ENCODE measurements around the gene ASIC2. TPM values are rescaled to one million over a fixed set of nuclear protein-coding genes. Genes with fewer than 3 reads are reported as not detected.

The ASIC2 gene
- total and polyA plus RNA-seq, 4 donors: 0.10 to 0.18 TPM; not detected in 2

DNA sequence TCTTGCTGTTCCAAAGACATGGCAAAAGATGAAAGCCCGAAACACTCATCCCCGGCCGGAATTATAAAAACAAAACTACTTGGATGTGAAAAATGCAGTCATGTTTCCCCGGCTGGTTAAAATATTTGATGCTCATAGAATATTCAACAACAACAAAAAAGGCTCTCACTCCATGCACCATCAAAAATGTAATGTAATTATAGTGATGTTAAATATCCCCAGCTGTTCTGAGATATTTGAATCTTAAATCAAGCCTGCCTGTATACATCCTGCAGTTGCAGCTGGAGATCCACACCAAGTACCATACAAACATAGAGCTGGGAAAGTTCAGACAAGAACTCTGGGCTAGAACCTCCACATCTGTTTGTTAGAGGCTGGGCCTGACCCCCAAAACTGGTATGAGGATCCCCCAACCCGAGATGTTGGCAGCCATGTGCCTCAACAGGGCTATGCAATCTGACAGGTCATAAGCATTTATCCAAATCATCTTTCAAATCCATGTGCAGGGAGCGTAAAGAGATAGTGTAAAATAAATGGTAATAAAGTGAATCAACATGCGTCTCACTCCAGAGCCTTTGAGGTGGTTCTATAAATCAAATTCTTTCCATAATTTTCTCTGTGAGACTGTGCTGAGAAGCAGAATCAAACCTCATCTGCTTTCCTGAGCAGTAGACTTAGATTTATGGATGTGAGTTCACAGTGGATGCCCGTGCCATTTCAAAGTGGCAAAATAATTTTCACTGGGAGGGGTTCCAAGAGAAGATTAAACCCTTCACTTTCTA is 12.7 kb downstream of the ASIC2 start:
- DNase-seq: no peak
- no peak overlapping the region for H3K4me3 ChIP-seq (ENCODE audit: low read length in 2 of 2)
- no peak for ATAC-seq (ENCODE audit: low FRiP score)
- 73 to 74% methylated on average over 8 of the region's 8 CpGs for WGBS, 2 donors
- H3K4me1 ChIP-seq (ENCODE audit: control insufficient read depth in 1 of 2, insufficient read depth in 2 of 2, low read length in 2 of 2): peaks cover 0 to 6% of the 10 kb centered on the region in 2 donors
- H3K36me3 ChIP-seq (ENCODE audit: control insufficient read depth in 1 of 2, insufficient read depth in 2 of 2, low read length in 1 of 2): no peaks in the 10 kb centered on the region
- H3K27me3 ChIP-seq (ENCODE audit: control insufficient read depth in 1 of 2, insufficient read depth in 2 of 2, low read length in 1 of 2): no peaks in the 10 kb centered on the region
- no peak overlapping the region for H3K27ac ChIP-seq (ENCODE audit: low read depth in 1 of 2, low read length in 2 of 2)
- intact Hi-C loops (cut with DNase I): loop anchor here in 1 of 2 donors (10.0 kb wide), 2 partner anchors 106 to 226 kb away; no protein-coding TSS in a partner anchor
- H3K9me3 ChIP-seq (ENCODE audit: control insufficient read depth, low read length): no peaks in the 10 kb centered on the region

DNA sequence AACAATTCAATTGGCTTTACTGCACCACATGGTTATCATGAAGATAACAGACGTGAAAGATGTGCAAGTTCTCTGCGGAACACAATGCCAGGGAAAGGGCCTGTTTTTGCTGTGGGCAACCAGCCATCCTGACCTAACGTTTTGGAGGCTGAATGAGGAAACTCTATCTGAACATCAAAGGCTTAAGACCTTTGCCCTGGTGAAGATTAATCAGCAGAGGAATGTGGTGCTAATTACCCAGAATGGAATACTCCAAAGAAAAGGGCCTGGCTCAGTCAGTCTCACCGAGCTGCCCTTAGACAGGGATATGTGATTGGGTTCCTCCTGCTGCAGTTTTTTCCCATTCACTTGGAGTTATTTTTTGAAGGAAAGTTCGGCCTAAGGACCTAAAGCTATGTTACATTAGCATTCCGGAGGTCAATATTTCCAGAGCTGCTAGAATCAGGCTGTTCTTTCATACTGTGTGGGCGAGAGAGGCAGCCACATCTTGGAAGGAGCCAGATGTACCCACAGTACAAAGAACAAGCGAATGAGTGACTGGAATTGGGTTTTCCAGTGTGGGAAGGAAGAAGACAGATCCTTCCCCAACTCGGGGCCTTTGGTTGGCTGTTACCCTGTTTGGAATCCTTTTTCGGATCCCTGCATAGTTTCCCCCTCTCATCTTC is 15.5 kb downstream of the ASIC2 start:
- DNase-seq (no peak), ATAC-seq (ENCODE audit: low FRiP score) (no peak)
- H3K9me3 ChIP-seq (ENCODE audit: control insufficient read depth, low read length): no peaks in the 10 kb centered on the region
- H3K36me3 ChIP-seq (ENCODE audit: control insufficient read depth in 1 of 2, insufficient read depth in 2 of 2, low read length in 1 of 2): no peaks in the 10 kb centered on the region
- intact Hi-C loops (cut with DNase I): no loop called here
- H3K27me3 ChIP-seq (ENCODE audit: control insufficient read depth in 1 of 2, insufficient read depth in 2 of 2, low read length in 1 of 2): no peaks in the 10 kb centered on the region
- no peaks in the 10 kb centered on the region for H3K4me1 ChIP-seq (ENCODE audit: control insufficient read depth in 1 of 2, insufficient read depth in 2 of 2, low read length in 2 of 2)
- no peak overlapping the region for H3K27ac ChIP-seq (ENCODE audit: low read depth in 1 of 2, low read length in 2 of 2)
- H3K4me3 ChIP-seq (ENCODE audit: low read length in 2 of 2): no peak overlapping the region
- WGBS, 2 donors: 47 to 59% methylated on average over 10 of the region's 10 CpGs

DNA sequence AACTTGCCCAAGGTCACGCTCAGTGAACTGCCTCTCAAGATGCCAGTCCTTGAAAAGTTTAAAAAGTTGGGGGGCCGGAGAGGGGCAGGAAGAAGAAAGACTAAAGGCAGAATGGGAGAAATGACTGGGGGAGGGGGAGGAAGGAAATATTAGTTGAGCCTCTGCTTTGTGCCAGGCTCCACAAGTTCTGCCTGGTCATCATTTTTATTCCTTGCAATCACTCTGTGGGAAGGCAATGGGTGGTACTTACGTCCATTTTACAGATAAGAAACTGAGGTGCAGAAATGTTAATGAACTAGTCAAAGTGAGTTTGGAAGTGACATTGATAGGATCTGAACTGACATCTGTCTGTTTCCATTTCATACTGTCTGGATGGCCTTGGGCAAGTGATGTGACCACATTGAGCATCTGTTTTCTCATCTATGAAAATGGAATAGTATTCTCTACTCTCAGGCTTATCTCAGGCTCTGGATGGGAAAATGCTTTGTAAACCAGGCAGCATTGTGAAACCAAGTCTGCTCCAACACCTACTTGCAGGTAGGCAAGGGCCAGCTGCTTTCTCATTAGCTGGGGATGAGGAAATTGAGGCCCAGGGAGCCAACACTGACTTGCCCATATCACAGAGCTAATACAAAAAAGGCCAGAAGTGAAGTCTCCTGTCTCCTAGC is 19.2 kb downstream of the ASIC2 start:
- no peak overlapping the region for H3K4me3 ChIP-seq (ENCODE audit: low read length in 2 of 2)
- H3K27ac ChIP-seq (ENCODE audit: low read depth in 1 of 2, low read length in 2 of 2): no peak overlapping the region
- ATAC-seq (ENCODE audit: low FRiP score): no peak
- intact Hi-C loops (cut with DNase I): no loop called here
- H3K4me1 ChIP-seq (ENCODE audit: control insufficient read depth in 1 of 2, insufficient read depth in 2 of 2, low read length in 2 of 2): no peaks in the 10 kb centered on the region
- no peaks in the 10 kb centered on the region for H3K36me3 ChIP-seq (ENCODE audit: control insufficient read depth in 1 of 2, insufficient read depth in 2 of 2, low read length in 1 of 2)
- peaks cover 0 to 1% of the 10 kb centered on the region in 2 donors for H3K27me3 ChIP-seq (ENCODE audit: control insufficient read depth in 1 of 2, insufficient read depth in 2 of 2, low read length in 1 of 2)
- WGBS, 2 donors: 61 to 70% methylated on average over 3 of the region's 3 CpGs
- H3K9me3 ChIP-seq (ENCODE audit: control insufficient read depth, low read length): no peaks in the 10 kb centered on the region
- no peak for DNase-seq

DNA sequence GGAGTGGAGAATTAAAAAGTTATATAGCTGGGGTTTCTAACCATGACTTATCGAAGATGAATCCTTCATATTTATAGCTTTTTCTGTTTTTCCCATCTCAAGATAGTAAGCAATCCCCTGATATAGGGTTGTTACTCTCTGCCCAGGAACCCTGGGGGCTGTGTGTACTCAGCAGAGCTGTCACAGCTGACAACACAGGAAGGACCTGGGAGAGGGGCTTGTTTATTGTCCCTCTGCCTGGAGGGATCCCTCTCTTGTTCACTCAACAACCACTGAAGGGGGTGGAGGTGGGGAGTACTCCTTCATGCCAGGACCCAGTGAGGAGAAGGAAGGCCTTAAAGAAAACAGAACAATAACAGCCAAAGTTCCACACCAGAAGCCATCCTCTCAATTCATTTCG is 19.8 kb downstream of the ASIC2 start:
- intact Hi-C loops (cut with DNase I): no loop called here
- H3K9me3 ChIP-seq (ENCODE audit: control insufficient read depth, low read length): peaks cover 1% of the 10 kb centered on the region
- no peak overlapping the region for H3K4me3 ChIP-seq (ENCODE audit: low read length in 2 of 2)
- H3K4me1 ChIP-seq (ENCODE audit: control insufficient read depth in 1 of 2, insufficient read depth in 2 of 2, low read length in 2 of 2): no peaks in the 10 kb centered on the region
- H3K36me3 ChIP-seq (ENCODE audit: control insufficient read depth in 1 of 2, insufficient read depth in 2 of 2, low read length in 1 of 2): no peaks in the 10 kb centered on the region
- H3K27ac ChIP-seq (ENCODE audit: low read depth in 1 of 2, low read length in 2 of 2): no peak overlapping the region
- ATAC-seq (ENCODE audit: low FRiP score) (no peak), DNase-seq (no peak)
- peaks cover 0 to 1% of the 10 kb centered on the region in 2 donors for H3K27me3 ChIP-seq (ENCODE audit: control insufficient read depth in 1 of 2, insufficient read depth in 2 of 2, low read length in 1 of 2)
- WGBS, 2 donors: 71 to 76% methylated on average over 2 of the region's 2 CpGs

DNA sequence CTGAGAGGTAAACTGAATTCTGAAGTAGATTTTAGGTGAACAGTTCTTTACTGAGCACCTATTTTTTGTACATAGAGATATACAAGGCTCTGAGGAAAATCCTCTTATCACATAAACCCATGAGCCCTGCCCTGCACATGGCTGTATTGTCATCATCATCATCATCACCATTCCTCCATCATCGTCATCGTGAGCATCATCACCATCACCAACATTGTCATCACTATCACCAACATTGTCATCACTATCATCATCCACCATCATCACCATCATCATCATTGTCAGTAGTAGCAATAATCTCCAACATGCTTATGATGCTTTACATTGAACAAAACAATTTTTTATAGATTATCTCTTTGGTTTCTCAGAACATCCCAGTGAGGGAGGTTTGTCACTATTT is 20.7 kb downstream of the ASIC2 start:
- H3K36me3 ChIP-seq (ENCODE audit: control insufficient read depth in 1 of 2, insufficient read depth in 2 of 2, low read length in 1 of 2): no peaks in the 10 kb centered on the region
- no peak for DNase-seq
- no peak overlapping the region for H3K27ac ChIP-seq (ENCODE audit: low read depth in 1 of 2, low read length in 2 of 2)
- H3K4me1 ChIP-seq (ENCODE audit: control insufficient read depth in 1 of 2, insufficient read depth in 2 of 2, low read length in 2 of 2): no peaks in the 10 kb centered on the region
- H3K4me3 ChIP-seq (ENCODE audit: low read length in 2 of 2): no peak overlapping the region
- WGBS, 2 donors: 94 to 95% methylated on average over 2 of the region's 2 CpGs
- intact Hi-C loops (cut with DNase I): no loop called here
- no peak for ATAC-seq (ENCODE audit: low FRiP score)
- peaks cover 0 to 3% of the 10 kb centered on the region in 2 donors for H3K27me3 ChIP-seq (ENCODE audit: control insufficient read depth in 1 of 2, insufficient read depth in 2 of 2, low read length in 1 of 2)
- H3K9me3 ChIP-seq (ENCODE audit: control insufficient read depth, low read length): peaks cover 3% of the 10 kb centered on the region

DNA sequence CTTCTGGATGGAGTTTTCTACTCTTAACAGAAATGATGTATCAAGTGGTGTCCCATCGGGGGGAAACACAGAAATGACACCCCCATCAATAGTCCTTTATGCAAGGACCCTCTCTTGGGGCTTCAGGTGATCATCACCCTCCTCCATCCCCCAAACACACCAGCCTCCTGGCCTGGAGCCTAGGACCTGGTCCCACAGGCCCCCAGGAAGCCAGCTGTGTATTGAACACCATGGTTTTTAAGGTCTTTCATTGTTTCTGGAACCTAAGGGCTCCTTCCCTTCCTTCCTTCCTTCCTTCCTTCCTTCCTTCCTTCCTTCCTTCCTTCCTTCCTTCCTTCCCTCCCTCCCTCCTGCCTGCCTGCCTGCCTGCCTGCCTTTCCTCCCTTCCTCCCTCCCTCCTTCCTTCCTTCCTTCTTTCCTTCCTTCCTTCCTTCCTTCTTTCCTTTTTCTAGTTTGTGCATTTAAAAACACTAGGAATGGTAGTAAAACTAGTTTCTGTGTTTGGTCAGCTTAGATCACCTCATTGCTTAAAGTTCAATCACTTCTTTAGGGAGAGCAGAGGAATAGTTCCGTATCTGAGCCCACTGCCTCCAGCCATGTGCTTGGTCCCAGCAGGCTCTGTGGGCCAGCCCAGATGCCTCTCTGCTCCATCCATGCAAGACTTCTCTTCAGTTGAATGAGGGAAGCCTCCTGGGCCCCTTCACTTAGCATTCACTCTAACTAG is 23.6 kb downstream of the ASIC2 start:
- H3K36me3 ChIP-seq (ENCODE audit: control insufficient read depth in 1 of 2, insufficient read depth in 2 of 2, low read length in 1 of 2): no peaks in the 10 kb centered on the region
- intact Hi-C loops (cut with DNase I): no loop called here
- H3K4me3 ChIP-seq (ENCODE audit: low read length in 2 of 2): no peak overlapping the region
- DNase-seq (no peak), ATAC-seq (ENCODE audit: low FRiP score) (no peak)
- WGBS, 2 donors: 77 to 86% methylated on average over 2 of the region's 2 CpGs
- no peak overlapping the region for H3K27ac ChIP-seq (ENCODE audit: low read depth in 1 of 2, low read length in 2 of 2)
- H3K27me3 ChIP-seq (ENCODE audit: control insufficient read depth in 1 of 2, insufficient read depth in 2 of 2, low read length in 1 of 2): peaks cover 0 to 3% of the 10 kb centered on the region in 2 donors
- H3K4me1 ChIP-seq (ENCODE audit: control insufficient read depth in 1 of 2, insufficient read depth in 2 of 2, low read length in 2 of 2): no peaks in the 10 kb centered on the region
- H3K9me3 ChIP-seq (ENCODE audit: control insufficient read depth, low read length): peaks cover 3% of the 10 kb centered on the region

DNA sequence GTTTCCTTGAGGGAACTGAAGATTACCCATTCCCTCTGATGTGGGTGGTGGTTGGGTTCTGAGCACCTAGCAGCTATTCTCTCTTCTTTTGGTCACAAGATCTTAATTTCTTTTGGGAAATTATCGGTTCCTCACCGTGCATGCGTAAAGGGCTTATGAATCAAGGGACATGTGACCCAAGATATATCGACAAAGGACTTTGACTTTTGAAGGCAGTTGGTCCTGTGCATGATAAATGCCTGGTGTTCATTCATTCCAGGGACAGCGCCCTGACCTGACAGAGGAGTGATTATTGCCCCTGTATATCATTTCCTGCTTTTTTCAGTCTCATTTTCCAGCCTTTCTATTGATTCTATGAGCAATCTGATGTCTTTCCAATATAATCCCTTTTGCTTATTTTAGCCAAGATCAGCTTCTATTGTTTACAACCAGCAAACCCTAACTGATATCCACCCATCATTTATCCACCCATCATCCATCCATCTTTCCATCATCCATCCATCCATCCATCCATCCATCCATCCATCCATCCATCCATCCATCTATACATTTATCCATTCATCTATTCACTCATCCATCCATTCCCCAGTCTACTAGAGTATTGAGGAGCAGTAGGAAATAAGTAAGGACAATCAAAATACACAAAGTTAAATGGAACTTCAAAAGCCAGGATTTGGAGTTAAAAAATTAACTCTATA is 25.1 kb downstream of the ASIC2 start:
- peaks cover 0 to 3% of the 10 kb centered on the region in 2 donors for H3K27me3 ChIP-seq (ENCODE audit: control insufficient read depth in 1 of 2, insufficient read depth in 2 of 2, low read length in 1 of 2)
- no peaks in the 10 kb centered on the region for H3K36me3 ChIP-seq (ENCODE audit: control insufficient read depth in 1 of 2, insufficient read depth in 2 of 2, low read length in 1 of 2)
- ATAC-seq (ENCODE audit: low FRiP score) (no peak), DNase-seq (no peak)
- intact Hi-C loops (cut with DNase I): no loop called here
- H3K27ac ChIP-seq (ENCODE audit: low read depth in 1 of 2, low read length in 2 of 2): no peak overlapping the region
- peaks cover 3% of the 10 kb centered on the region for H3K9me3 ChIP-seq (ENCODE audit: control insufficient read depth, low read length)
- WGBS, 2 donors: 76 to 87% methylated on average over 5 of the region's 5 CpGs
- H3K4me3 ChIP-seq (ENCODE audit: low read length in 2 of 2): no peak overlapping the region
- no peaks in the 10 kb centered on the region for H3K4me1 ChIP-seq (ENCODE audit: control insufficient read depth in 1 of 2, insufficient read depth in 2 of 2, low read length in 2 of 2)

DNA sequence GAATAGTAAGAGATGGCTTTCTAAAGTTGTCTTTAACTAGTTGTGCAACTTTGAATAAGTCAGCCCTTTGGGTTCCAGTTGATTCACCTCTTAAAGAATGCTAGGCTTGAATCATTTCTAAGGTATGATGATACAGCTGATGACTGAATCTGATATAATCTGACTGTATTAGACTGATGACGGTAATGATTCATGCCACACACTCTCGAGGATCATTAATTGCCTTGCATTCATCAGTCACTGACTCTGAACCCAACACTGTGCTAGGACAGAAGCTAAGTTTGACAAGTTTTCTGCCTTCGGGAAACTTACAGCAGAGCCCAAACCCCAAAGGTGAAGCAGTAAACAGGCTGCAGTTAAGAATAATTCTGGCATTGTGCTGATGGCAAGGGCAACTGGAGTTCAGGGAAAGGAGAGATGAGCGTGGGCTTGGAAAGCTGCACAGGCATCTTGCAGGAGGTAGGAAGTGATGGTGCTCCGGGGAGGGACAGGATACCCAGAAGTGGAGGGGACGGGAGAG is 25.8 kb downstream of the ASIC2 start:
- Histone ChIP-seq H3K4me1 (ENCODE audit: control insufficient read depth in 1 of 2, insufficient read depth in 2 of 2, low read length in 2 of 2) (no peaks in the 10 kb centered on the region), H3K9me3 (ENCODE audit: control insufficient read depth, low read length) (peaks cover 3% of the 10 kb centered on the region), H3K27me3 (ENCODE audit: control insufficient read depth in 1 of 2, insufficient read depth in 2 of 2, low read length in 1 of 2) (peaks cover 0 to 3% of the 10 kb centered on the region in 2 donors), H3K27ac (ENCODE audit: low read depth in 1 of 2, low read length in 2 of 2) (no peak overlapping the region), H3K36me3 (ENCODE audit: control insufficient read depth in 1 of 2, insufficient read depth in 2 of 2, low read length in 1 of 2) (no peaks in the 10 kb centered on the region), H3K4me3 (ENCODE audit: low read length in 2 of 2) (no peak overlapping the region)
- DNase-seq: no peak
- no peak for ATAC-seq (ENCODE audit: low FRiP score)
- 35 to 57% methylated on average over 6 of the region's 6 CpGs for WGBS, 2 donors
- intact Hi-C loops (cut with DNase I): no loop called here

All from aorta (tissue), 5 donors.